Prostate gland (tissue), 2 donors: ENCODE measurements around the gene ATG4A. TPM values are rescaled to one million over a fixed set of nuclear protein-coding genes. Genes with fewer than 3 reads are reported as not detected.
A peak's percentile ranks its signal among the peaks of the same experiment; 100 is the strongest.

Experiments used
- DNase-seq: peaks from one replicate; pipeline ENCODE4 v3.0.0-alpha.2; 2019; ENCODE audit warnings: low spot score
- H3K27ac ChIP-seq, 2 donors: fragments of 200-600 bp; sonication (generic); 2 replicates each; pipeline ENCODE4 v1.5.1; 2017 to 2019
- H3K27me3 ChIP-seq: fragments of 200-600 bp; sonication (generic); replicated peaks from 2 replicates; pipeline ENCODE4 v1.5.1; 2019; ENCODE audit not compliant: insufficient read depth
- H3K36me3 ChIP-seq, 2 donors: fragments of 200-600 bp; sonication (generic); 1 replicate in 1 of 2; 2 replicates in 1 of 2; pipeline versions ENCODE4 v1.5.1 to v1.8.1; 2017 to 2019
- H3K4me1 ChIP-seq: fragments of 200-600 bp; sonication (generic); replicated peaks from 2 replicates; pipeline ENCODE4 v1.5.1; 2019
- H3K4me3 ChIP-seq, 2 donors: fragments of 200-600 bp; sonication (generic); 2 replicates each; pipeline ENCODE4 v1.5.1; 2017 to 2019
- H3K9me3 ChIP-seq: fragments of 200-600 bp; sonication (generic); 2 replicates; pipeline ENCODE4 v1.5.1; 2017
- CTCF ChIP-seq, 4 experiments: fragments of 200-600 bp in 2 of 4; fragments of 450-650 bp in 2 of 4; sonication (generic) in 2 of 4; IDR thresholded peaks; 1 replicate in 3 of 4; 2 replicates in 1 of 4; pipeline ENCODE4 v1.5.1; 2016 to 2019; ENCODE audit warnings: antibody characterized with exemption in 4 of 4, mild to moderate bottlenecking in 2 of 4, moderate library complexity in 2 of 4
- POLR2A ChIP-seq: fragments of 450-650 bp; IDR thresholded peaks from one replicate; pipeline ENCODE4 v1.6.1; 2016; ENCODE audit warnings: antibody characterized with exemption, mild to moderate bottlenecking
- POLR2AphosphoS5 ChIP-seq: sonication (generic); formaldehyde crosslinking; IDR thresholded peaks from one replicate; pipeline ENCODE4 v1.6.1; 2017; ENCODE audit warnings: antibody characterized with exemption
- WGBS: methylation state at CpG from one replicate; pipeline ENCODE4 v1.1.5; 2018; 5-methylcytosine and 5-hydroxymethylcytosine counted together
- intact Hi-C: fragments of 100-400 bp; cut with DNase I; formaldehyde crosslinking; loops from one replicate; pipeline ENCODE4 v1.14.2; 2022
- total RNA-seq, 2 donors: library from RNA; depleted of rRNA; stranded (reverse); fragments of >200 nt; gene quantifications; one replicate each; pipeline ENCODE4 v1.1.0, GENCODE V29; 2016

ATG4A gene
- total RNA-seq, 2 donors from 2014 or later = 7.0 to 11.8 TPM

- Histone ChIP-seq H3K4me1 (no peaks in the 10 kb centered on the region), H3K27me3 (no peaks in the 10 kb centered on the region), H3K4me3 (no peak overlapping the region), H3K36me3 (no peaks in the 10 kb centered on the region), H3K27ac (no peak overlapping the region), H3K9me3 (no peaks in the 10 kb centered on the region)
- intact Hi-C loops = no loop called here
- DNase-seq = no peak
- WGBS = 77% methylated on average over 2 of the region's 2 CpGs
- TF ChIP-seq POLR2A = no peak
- no peak for TF ChIP-seq POLR2AphosphoS5
- TF ChIP-seq CTCF (IDR thresholded peaks at IDR 0.05) = no peak
Observed at GRCh38 chrX:108132876-108133275, 41.3 kb downstream of the ATG4A start.

- H3K36me3 ChIP-seq = no peaks in the 10 kb centered on the region
- no peaks in the 10 kb centered on the region for H3K4me1 ChIP-seq
- intact Hi-C loops = no loop called here
- H3K4me3 ChIP-seq = no peak overlapping the region
- H3K27me3 ChIP-seq = no peaks in the 10 kb centered on the region
- WGBS = 71% methylated on average over 1 of the region's 1 CpG
- no peak for DNase-seq
- no peak overlapping the region for H3K27ac ChIP-seq
- H3K9me3 ChIP-seq = no peaks in the 10 kb centered on the region
- no peak for TF ChIP-seq CTCF (IDR thresholded peaks at IDR 0.05)
Observed at GRCh38 chrX:108134724-108135123, 43.1 kb downstream of the ATG4A start.

- Histone ChIP-seq H3K4me3 (no peak overlapping the region), H3K4me1 (no peaks in the 10 kb centered on the region), H3K36me3 (no peaks in the 10 kb centered on the region), H3K27ac (no peak overlapping the region), H3K27me3 (no peaks in the 10 kb centered on the region), H3K9me3 (no peaks in the 10 kb centered on the region)
- TF ChIP-seq CTCF (IDR thresholded peaks at IDR 0.05) (peak in 1 of 4 experiments; percentile 7), POLR2A (no peak)
- DNase-seq = no peak
- intact Hi-C loops = no loop called here
- WGBS = 81% methylated on average over 6 of the region's 7 CpGs
Observed at GRCh38 chrX:108138814-108139702, 47.5 kb downstream of the ATG4A start.

GRCh38 chrX:108148524-108148923 is 56.9 kb downstream of the ATG4A start:
- intact Hi-C loops = no loop called here
- no peak overlapping the region for H3K4me3 ChIP-seq
- no peaks in the 10 kb centered on the region for H3K27me3 ChIP-seq
- H3K36me3 ChIP-seq = no peaks in the 10 kb centered on the region
- DNase-seq = no peak
- H3K9me3 ChIP-seq = no peaks in the 10 kb centered on the region
- no peak for TF ChIP-seq POLR2AphosphoS5
- no peak for TF ChIP-seq POLR2A
- TF ChIP-seq CTCF (IDR thresholded peaks at IDR 0.05) = no peak
- H3K4me1 ChIP-seq = no peaks in the 10 kb centered on the region
- no peak overlapping the region for H3K27ac ChIP-seq

GRCh38 chrX:108156082-108156481 is 64.5 kb downstream of the ATG4A start:
- H3K36me3 ChIP-seq = no peaks in the 10 kb centered on the region
- DNase-seq = no peak
- TF ChIP-seq POLR2AphosphoS5 = no peak
- TF ChIP-seq POLR2A = no peak
- WGBS = 69% methylated on average over 2 of the region's 2 CpGs
- H3K9me3 ChIP-seq = no peaks in the 10 kb centered on the region
- no peak overlapping the region for H3K27ac ChIP-seq
- no peaks in the 10 kb centered on the region for H3K27me3 ChIP-seq
- intact Hi-C loops = no loop called here
- no peaks in the 10 kb centered on the region for H3K4me1 ChIP-seq
- H3K4me3 ChIP-seq = no peak overlapping the region
